HEK293 (cell line): Measurements from ENCODE around the gene ARPC4.

Experiments used
- ZBTB17 ChIP-seq: fragments of 450-650 bp; formaldehyde crosslinking; IDR thresholded peaks from 2 replicates; pipeline ENCODE4 v1.5.1; 2016; ENCODE audit warnings: missing biosample characterization, missing genetic modification characterization
- ZFP3 ChIP-seq: fragments of 450-650 bp; formaldehyde crosslinking; IDR thresholded peaks from 2 replicates; pipeline ENCODE4 v1.5.1; 2016; ENCODE audit warnings: low read depth, missing biosample characterization, missing genetic modification characterization
- ZNF138 ChIP-seq: fragments of 450-650 bp; formaldehyde crosslinking; IDR thresholded peaks from 2 replicates; pipeline ENCODE4 v1.5.1; 2016; ENCODE audit warnings: missing biosample characterization, missing genetic modification characterization, borderline replicate concordance
- ZNF157 ChIP-seq: fragments of 450-650 bp; formaldehyde crosslinking; IDR thresholded peaks from 2 replicates; pipeline ENCODE4 v1.5.1; 2016; ENCODE audit warnings: missing biosample characterization, missing genetic modification characterization
- ZNF23 ChIP-seq: fragments of 450-650 bp; formaldehyde crosslinking; IDR thresholded peaks from 2 replicates; pipeline ENCODE4 v1.5.1; 2016; ENCODE audit warnings: missing biosample characterization, missing genetic modification characterization, borderline replicate concordance
- ZNF585B ChIP-seq: fragments of 450-650 bp; formaldehyde crosslinking; IDR thresholded peaks from 2 replicates; pipeline ENCODE4 v1.5.1; 2016; ENCODE audit warnings: missing biosample characterization, missing genetic modification characterization
- ZNF76 ChIP-seq: fragments of 450-650 bp; formaldehyde crosslinking; IDR thresholded peaks from 2 replicates; pipeline ENCODE4; 2016; ENCODE audit warnings: low read depth, missing biosample characterization, missing genetic modification characterization, borderline replicate concordance
- ZNF837 ChIP-seq: fragments of 450-650 bp; formaldehyde crosslinking; IDR thresholded peaks from 2 replicates; pipeline ENCODE4 v1.5.1; 2016; ENCODE audit warnings: missing biosample characterization, missing genetic modification characterization
- TF ChIP-seq, protein P1 (sequence below): fragments of 450-650 bp; formaldehyde crosslinking; conservative IDR thresholded peaks from 2 replicates; pipeline ENCODE4 v1.5.1; 2016; ENCODE audit warnings: low read depth, missing biosample characterization, missing genetic modification characterization
- TF ChIP-seq, protein P2 (sequence below): fragments of 450-650 bp; formaldehyde crosslinking; IDR thresholded peaks from 2 replicates; pipeline ENCODE4 v1.5.1; 2016; ENCODE audit warnings: missing biosample characterization, missing genetic modification characterization
- TF ChIP-seq, protein P3 (sequence below): fragments of 450-650 bp; formaldehyde crosslinking; IDR thresholded peaks from 2 replicates; pipeline ENCODE4 v1.5.1; 2016; ENCODE audit warnings: missing biosample characterization, missing genetic modification characterization
- TF ChIP-seq, protein P4 (sequence below): fragments of 450-650 bp; formaldehyde crosslinking; IDR thresholded peaks from 2 replicates; pipeline ENCODE4 v1.5.1; 2016; ENCODE audit warnings: missing biosample characterization, missing genetic modification characterization, low read depth
- TF ChIP-seq, protein P5 (sequence below): fragments of 450-650 bp; IDR thresholded peaks from 2 replicates; pipeline ENCODE4 v1.5.1; 2018; ENCODE audit warnings: missing biosample characterization, missing genetic modification characterization
- TF ChIP-seq, protein P6 (sequence below): fragments of 450-650 bp; formaldehyde crosslinking; IDR thresholded peaks from 2 replicates; pipeline ENCODE4 v1.5.1; 2016; ENCODE audit warnings: missing biosample characterization, missing genetic modification characterization
- TF ChIP-seq, protein P7 (sequence below): fragments of 450-650 bp; formaldehyde crosslinking; IDR thresholded peaks from 2 replicates; pipeline ENCODE4 v1.5.1; 2016; ENCODE audit warnings: missing biosample characterization, missing genetic modification characterization

The ARPC4 gene

DNA sequence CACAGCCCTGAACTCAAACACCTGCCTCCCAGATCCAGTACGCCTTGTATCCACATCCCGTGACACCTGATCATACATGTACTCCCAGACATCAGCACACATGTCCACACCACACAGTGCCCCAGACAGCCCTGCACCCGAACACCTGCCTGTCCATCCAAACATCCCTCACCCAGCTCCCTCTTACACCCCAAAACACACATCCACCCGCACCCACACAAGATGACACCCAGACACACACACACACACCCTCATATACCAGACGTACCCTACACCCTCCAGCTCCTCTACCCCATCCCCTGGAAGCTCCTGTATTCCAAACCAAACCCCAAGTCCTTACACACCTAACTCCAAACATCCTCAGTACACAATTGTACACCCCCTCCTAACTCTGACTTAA is 23.9 kb upstream of the ARPC4 start (continued):
- TF ChIP-seq, protein P1, sequence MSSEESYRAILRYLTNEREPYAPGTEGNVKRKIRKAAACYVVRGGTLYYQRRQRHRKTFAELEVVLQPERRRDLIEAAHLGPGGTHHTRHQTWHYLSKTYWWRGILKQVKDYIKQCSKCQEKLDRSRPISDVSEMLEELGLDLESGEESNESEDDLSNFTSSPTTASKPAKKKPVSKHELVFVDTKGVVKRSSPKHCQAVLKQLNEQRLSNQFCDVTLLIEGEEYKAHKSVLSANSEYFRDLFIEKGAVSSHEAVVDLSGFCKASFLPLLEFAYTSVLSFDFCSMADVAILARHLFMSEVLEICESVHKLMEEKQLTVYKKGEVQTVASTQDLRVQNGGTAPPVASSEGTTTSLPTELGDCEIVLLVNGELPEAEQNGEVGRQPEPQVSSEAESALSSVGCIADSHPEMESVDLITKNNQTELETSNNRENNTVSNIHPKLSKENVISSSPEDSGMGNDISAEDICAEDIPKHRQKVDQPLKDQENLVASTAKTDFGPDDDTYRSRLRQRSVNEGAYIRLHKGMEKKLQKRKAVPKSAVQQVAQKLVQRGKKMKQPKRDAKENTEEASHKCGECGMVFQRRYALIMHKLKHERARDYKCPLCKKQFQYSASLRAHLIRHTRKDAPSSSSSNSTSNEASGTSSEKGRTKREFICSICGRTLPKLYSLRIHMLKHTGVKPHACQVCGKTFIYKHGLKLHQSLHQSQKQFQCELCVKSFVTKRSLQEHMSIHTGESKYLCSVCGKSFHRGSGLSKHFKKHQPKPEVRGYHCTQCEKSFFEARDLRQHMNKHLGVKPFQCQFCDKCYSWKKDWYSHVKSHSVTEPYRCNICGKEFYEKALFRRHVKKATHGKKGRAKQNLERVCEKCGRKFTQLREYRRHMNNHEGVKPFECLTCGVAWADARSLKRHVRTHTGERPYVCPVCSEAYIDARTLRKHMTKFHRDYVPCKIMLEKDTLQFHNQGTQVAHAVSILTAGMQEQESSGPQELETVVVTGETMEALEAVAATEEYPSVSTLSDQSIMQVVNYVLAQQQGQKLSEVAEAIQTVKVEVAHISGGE (tag by site-specific recombination): no peak
- TF ChIP-seq ZNF585B (tag by site-specific recombination) (no peak), ZNF23 (tag by site-specific recombination) (no peak), ZBTB17 (tag by site-specific recombination) (peak; percentile 13; the same call in 1 of the 2 replicates), ZNF76 (no peak; the same call in 1 of the 2 replicates), ZNF157 (tag by site-specific recombination) (no peak), ZNF837 (tag by site-specific recombination) (no peak), ZNF138 (tag by site-specific recombination) (no peak), ZFP3 (no peak)
- TF ChIP-seq, protein P2, sequence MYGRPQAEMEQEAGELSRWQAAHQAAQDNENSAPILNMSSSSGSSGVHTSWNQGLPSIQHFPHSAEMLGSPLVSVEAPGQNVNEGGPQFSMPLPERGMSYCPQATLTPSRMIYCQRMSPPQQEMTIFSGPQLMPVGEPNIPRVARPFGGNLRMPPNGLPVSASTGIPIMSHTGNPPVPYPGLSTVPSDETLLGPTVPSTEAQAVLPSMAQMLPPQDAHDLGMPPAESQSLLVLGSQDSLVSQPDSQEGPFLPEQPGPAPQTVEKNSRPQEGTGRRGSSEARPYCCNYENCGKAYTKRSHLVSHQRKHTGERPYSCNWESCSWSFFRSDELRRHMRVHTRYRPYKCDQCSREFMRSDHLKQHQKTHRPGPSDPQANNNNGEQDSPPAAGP: no peak
- TF ChIP-seq, protein P3, sequence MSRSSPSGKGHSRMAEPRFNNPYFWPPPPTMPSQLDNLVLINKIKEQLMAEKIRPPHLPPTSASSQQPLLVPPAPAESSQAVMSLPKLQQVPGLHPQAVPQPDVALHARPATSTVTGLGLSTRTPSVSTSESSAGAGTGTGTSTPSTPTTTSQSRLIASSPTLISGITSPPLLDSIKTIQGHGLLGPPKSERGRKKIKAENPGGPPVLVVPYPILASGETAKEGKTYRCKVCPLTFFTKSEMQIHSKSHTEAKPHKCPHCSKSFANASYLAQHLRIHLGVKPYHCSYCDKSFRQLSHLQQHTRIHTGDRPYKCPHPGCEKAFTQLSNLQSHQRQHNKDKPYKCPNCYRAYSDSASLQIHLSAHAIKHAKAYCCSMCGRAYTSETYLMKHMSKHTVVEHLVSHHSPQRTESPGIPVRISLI (tag by site-specific recombination): no peak
- TF ChIP-seq, protein P4, sequence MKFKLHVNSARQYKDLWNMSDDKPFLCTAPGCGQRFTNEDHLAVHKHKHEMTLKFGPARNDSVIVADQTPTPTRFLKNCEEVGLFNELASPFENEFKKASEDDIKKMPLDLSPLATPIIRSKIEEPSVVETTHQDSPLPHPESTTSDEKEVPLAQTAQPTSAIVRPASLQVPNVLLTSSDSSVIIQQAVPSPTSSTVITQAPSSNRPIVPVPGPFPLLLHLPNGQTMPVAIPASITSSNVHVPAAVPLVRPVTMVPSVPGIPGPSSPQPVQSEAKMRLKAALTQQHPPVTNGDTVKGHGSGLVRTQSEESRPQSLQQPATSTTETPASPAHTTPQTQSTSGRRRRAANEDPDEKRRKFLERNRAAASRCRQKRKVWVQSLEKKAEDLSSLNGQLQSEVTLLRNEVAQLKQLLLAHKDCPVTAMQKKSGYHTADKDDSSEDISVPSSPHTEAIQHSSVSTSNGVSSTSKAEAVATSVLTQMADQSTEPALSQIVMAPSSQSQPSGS (tag by site-specific recombination): no peak
- TF ChIP-seq, protein P5, sequence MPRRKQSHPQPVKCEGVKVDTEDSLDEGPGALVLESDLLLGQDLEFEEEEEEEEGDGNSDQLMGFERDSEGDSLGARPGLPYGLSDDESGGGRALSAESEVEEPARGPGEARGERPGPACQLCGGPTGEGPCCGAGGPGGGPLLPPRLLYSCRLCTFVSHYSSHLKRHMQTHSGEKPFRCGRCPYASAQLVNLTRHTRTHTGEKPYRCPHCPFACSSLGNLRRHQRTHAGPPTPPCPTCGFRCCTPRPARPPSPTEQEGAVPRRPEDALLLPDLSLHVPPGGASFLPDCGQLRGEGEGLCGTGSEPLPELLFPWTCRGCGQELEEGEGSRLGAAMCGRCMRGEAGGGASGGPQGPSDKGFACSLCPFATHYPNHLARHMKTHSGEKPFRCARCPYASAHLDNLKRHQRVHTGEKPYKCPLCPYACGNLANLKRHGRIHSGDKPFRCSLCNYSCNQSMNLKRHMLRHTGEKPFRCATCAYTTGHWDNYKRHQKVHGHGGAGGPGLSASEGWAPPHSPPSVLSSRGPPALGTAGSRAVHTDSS (tag by site-specific recombination): no peak
- TF ChIP-seq, protein P6, sequence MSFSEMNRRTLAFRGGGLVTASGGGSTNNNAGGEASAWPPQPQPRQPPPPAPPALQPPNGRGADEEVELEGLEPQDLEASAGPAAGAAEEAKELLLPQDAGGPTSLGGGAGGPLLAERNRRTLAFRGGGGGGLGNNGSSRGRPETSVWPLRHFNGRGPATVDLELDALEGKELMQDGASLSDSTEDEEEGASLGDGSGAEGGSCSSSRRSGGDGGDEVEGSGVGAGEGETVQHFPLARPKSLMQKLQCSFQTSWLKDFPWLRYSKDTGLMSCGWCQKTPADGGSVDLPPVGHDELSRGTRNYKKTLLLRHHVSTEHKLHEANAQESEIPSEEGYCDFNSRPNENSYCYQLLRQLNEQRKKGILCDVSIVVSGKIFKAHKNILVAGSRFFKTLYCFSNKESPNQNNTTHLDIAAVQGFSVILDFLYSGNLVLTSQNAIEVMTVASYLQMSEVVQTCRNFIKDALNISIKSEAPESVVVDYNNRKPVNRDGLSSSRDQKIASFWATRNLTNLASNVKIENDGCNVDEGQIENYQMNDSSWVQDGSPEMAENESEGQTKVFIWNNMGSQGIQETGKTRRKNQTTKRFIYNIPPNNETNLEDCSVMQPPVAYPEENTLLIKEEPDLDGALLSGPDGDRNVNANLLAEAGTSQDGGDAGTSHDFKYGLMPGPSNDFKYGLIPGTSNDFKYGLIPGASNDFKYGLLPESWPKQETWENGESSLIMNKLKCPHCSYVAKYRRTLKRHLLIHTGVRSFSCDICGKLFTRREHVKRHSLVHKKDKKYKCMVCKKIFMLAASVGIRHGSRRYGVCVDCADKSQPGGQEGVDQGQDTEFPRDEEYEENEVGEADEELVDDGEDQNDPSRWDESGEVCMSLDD: no peak; the same call in 1 of the 2 replicates
- TF ChIP-seq, protein P7, sequence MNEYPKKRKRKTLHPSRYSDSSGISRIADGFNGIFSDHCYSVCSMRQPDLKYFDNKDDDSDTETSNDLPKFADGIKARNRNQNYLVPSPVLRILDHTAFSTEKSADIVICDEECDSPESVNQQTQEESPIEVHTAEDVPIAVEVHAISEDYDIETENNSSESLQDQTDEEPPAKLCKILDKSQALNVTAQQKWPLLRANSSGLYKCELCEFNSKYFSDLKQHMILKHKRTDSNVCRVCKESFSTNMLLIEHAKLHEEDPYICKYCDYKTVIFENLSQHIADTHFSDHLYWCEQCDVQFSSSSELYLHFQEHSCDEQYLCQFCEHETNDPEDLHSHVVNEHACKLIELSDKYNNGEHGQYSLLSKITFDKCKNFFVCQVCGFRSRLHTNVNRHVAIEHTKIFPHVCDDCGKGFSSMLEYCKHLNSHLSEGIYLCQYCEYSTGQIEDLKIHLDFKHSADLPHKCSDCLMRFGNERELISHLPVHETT (tag by site-specific recombination): 0 out of 2 replicates have a peak, but pooled peaks have one; percentile 7
